MM.1S (cell line): ENCODE data around the gene ZEB2.

Experiments used
- EZH2 ChIP-seq: fragments of 300-600 bp; sonication (generic); optimal IDR thresholded peaks from 2 replicates; pipeline ENCODE3; 2017; ENCODE audit warnings: low read depth, mild to moderate bottlenecking, antibody characterized with exemption, low read length, mixed read lengths
- TF ChIP-seq, protein P1 (sequence below): fragments of 300-600 bp; sonication (generic); IDR thresholded peaks from 2 replicates; pipeline ENCODE4 v1.5.1; 2016; ENCODE audit warnings: antibody characterized with exemption, low read length, mixed read lengths

DNA sequence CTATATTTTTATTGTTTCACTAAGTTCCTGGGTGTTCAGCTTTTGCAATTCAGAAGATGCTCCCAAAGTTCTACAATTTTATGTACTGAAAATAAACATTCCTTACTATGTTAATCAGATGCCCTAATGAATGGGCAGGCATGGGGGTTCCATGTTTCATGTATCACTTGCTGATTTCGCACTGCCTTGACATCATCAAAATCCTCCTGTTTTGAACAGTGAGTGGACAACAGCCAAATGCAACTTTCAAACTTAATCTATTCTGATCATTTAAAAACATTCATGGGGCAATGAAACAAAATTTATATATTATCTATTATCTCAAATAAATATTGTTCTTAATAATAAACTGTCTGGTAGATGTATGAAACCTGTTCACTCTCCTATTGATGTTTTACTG lies 43.2 kb downstream of the ZEB2 start:
- TF ChIP-seq, protein P1, sequence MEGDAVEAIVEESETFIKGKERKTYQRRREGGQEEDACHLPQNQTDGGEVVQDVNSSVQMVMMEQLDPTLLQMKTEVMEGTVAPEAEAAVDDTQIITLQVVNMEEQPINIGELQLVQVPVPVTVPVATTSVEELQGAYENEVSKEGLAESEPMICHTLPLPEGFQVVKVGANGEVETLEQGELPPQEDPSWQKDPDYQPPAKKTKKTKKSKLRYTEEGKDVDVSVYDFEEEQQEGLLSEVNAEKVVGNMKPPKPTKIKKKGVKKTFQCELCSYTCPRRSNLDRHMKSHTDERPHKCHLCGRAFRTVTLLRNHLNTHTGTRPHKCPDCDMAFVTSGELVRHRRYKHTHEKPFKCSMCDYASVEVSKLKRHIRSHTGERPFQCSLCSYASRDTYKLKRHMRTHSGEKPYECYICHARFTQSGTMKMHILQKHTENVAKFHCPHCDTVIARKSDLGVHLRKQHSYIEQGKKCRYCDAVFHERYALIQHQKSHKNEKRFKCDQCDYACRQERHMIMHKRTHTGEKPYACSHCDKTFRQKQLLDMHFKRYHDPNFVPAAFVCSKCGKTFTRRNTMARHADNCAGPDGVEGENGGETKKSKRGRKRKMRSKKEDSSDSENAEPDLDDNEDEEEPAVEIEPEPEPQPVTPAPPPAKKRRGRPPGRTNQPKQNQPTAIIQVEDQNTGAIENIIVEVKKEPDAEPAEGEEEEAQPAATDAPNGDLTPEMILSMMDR = no peak
- no peak for TF ChIP-seq EZH2
